Pons (tissue), 1 donor: ENCODE measurements around the gene EBF4.

Source experiments
- DNase-seq: peaks from one replicate; pipeline ENCODE4 v3.0.0-alpha.2; 2016; ENCODE audit warnings: low spot score

EBF4 gene

GRCh38 chr20:2701671-2702081 is 9.1 kb downstream of the EBF4 start:
- DNase-seq: no peak

DNA sequence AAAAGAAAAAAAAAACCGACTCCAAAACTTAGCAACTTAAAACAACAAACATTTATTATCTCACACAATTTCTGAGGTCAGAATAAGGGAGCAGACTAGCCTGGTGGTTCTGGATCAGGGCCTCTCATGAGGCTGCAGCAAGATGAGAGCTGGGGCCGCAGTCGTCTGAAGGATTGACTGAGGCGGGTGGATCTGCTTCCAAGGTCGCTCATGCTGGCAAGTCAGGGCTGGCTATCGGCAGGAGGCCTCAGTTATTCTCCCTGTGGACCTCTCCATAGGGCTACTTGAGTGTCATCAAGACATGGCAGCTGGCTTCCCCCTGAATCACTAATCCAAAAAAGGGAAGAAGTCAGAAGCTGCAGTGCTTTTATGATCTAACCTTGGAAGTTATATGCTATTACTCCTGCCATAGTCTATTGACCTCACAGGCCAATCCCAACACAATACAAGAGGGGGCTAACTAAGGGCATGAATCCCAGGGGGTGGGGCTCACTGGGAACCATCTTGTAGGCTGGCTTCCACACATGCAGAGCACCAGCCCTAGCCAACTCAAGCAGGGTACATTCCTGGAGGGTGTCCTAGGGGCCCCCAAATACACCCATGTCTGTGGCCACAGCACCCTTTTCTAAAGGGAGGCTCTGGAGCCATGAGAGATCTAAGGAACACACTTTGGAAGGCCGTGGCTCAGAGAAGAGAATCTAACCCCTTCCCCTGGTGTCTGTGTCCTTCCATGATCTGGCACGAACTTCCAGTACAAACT is 11.3 kb downstream of the EBF4 start:
- no peak for DNase-seq

DNA sequence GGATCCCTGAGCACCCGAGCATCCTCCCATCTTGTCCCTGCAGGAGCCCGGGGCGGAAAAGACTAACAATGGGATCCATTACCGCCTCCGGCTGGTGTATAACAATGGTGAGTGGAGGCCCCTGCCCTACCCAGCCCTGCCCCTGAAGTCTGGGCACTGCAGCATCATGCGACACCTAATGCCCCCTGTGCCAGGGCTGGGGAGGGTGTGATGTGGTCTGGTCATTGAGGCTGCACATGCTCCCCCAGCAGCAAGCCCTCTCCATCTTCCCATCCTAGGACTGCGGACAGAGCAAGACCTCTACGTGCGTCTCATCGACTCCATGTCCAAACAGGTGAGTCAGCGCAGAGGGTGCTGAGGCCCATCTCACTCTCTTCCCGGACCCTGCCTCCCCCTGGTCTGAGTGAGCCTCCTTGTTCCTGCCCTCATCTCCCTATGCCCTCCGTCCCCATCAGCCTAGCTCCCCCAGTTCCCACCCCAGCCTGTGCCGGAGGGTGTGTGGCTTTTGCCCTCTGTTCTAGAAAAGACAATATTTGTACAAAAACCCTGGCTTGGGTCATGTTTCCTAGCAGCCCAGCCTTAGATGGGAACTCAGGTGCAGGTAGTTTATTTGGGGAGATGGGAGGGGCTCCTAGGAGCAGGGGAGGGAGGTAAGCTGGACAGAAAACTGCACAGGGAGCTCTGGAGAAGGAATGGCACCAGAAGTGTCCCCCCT is 13.5 kb downstream of the EBF4 start:
- DNase-seq: no peak

GRCh38 chr20:2706688-2707352 is 14.2 kb downstream of the EBF4 start:
- DNase-seq: no peak

- DNase-seq: no peak
Measured at GRCh38 chr20:2707353-2708072, 14.9 kb downstream of the EBF4 start.

- DNase-seq: no peak
Measured at GRCh38 chr20:2708073-2708415, 15.5 kb downstream of the EBF4 start.

DNA sequence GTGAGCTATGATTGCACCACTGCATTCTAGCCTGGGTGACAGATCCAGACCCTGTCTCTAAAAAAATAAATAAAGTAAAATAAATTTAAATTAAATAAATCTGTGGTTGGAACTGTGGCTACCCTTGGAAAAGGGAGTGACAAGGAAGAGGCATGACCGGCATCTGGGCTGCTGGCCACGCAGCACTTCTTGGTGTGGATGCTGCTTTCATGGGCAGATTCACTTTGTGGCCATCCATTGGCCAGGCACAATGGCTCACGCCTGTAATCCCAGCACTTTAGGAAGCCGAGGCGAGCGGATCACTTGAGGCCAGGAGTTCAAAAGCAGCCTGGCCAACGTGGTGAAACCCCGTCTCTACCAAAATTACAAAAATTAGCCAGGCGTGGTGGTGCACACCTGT is 16.1 kb downstream of the EBF4 start:
- DNase-seq: no peak

- no peak for DNase-seq
Measured at GRCh38 chr20:2709205-2709981, 16.8 kb downstream of the EBF4 start.

DNA sequence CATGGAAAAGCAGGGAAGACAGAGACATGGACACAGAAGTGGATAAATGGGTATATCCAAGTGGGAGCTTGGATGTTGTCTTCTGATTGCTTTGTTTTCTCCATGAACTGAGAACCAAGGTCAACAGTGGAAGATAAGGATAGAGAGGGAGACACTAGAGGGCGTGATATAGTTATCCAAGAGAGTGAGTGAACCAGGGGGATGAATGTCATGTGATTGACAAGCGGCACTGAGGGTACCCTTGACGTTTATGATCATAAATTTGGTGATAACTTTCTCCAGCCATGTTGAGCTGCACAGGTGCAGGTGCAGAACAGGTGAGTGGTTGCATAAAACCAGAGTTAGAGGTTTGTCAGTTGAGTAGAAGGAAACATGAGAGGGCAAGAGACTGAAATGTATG is 20.7 kb downstream of the EBF4 start:
- DNase-seq: no peak

DNA sequence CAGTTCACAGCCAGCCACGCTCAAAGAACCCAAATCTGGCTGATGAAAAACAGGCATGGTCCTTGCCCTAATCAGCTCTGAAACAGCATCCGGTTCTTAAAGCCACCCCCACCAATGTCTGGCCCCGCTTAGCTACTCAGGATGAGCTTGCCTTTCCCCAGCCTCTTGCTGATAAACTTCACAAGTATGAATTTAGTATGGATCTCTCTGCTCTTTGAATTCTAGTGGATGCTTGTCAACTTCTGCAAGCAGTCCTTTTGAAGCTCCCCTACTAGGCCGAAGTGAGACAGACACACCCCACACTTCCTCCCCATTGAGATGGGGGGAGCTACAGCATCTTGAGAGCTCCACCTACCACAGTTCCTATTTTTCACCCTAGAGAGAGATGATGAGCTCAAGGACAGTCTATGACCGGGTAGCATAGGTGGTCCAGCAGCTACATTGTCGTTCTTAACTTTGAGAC is 36.7 kb downstream of the EBF4 start:
- DNase-seq: no peak

DNA sequence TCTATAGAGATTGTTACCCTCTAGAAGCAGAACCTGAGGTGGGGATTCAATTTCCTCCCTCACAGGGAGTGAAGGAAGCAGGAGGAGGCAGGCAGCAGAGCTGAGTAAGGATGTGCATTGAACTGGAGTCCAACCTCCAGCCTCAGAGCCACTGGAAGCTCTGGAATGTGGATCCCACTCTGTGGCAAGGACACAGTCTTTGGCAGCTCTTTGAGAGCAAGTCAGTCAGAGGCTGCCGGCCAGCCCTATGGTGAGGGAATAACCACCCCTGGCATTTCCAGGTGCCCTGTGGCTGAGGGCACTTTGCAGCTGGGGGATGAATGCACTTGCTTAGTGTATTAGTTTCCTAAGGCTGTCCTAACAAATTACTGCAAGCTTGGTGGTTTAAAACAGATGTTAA is 37.2 kb downstream of the EBF4 start:
- DNase-seq: no peak

DNA sequence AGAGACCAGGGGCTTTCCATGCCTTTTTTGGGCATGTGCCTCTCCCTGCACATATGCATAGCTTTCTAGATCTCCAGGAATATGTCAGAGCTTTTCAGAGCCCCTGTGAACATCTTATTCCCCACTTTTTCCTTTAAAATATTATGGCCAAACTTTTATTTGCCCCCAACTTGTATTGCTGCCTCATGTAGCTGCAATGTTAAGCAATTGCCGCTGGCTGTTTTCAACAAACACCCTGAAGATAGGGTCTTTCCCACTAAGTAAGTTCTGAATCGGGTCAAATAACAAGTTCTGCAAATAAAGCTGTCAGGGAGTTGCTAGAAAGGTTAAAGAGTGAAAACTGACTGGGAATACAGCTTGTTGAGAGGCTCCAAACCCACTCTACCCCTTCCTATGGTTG is 42.3 kb downstream of the EBF4 start:
- no peak for DNase-seq

GRCh38 chr20:2736441-2736840 is 43.9 kb downstream of the EBF4 start:
- DNase-seq: no peak

- no peak for DNase-seq
Measured at GRCh38 chr20:2738331-2739041, 45.9 kb downstream of the EBF4 start.

GRCh38 chr20:2739042-2739398 is 46.4 kb downstream of the EBF4 start:
- DNase-seq: no peak

DNA sequence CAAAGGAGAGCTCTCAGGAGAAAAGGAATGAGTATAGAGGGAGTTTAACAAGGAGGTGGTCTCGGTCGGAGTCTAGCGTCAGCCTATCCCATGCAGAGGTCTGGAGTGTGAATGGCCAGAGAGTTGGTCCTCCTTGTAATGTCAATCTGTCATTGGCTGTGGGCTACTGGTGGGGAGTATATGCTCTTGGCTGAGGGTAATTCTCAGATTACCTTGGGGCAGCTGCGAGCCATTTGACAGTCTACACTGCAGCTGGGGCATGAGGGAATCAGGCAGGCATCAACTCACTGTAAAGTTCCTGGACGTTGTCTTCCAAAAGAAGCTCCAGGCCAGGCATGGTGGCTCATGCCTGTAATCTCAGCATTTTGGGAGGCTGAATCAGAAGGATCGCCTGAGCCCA is 48.1 kb downstream of the EBF4 start:
- no peak for DNase-seq

GRCh38 chr20:2741463-2741862 is 48.9 kb downstream of the EBF4 start:
- DNase-seq: no peak

GRCh38 chr20:2741881-2742280 is 49.3 kb downstream of the EBF4 start:
- no peak for DNase-seq

DNA sequence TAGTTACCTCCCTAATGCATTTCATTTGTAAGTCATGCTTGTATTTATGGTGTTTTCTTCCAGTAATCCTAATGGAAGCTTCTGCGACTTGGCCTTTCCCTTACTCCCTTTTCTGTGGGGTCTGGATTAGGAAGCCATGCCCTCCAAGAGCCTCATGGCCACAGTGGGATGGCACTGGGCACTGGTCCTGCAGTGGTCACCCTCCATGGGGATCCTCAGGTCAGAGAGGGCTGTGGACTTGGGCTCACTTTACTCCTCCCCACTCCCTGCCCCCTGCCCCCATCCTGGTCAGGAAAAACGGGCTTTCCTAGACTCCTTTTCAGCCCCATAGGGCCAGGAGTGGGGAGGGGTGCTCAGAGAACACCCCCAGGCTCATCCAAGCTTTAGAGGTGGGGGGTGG is 49.9 kb downstream of the EBF4 start:
- DNase-seq: no peak

DNA sequence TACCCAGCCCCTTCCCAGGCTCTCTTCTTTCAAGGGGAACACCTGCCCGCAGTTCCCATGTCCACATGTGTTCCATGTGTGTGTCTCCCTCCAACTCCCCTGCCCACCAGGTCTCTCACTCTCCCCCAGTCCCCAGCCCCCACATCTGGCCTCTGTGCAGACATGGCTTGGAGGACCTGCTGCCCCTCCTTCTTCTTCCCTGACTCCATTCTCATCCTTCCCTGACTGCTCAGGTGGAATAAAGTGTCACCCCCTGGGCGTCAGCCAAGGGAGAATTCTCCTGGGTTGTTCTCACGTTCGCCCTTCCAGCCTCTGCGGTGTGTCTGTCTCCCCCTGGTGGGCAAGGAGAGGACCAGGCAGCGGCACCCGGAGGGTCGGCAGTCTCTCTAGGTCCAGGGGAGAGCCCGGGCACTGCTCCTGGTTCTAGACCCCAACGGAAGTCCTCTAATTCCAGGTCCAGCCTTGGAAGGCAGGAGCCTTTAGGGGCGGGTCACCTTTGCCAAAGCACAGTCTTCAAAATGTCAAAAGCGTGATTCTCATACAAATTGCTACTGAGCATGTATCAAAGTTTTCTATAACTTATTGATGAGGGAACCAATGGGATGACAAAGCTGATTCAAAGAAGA is 50.5 kb downstream of the EBF4 start:
- peak; percentile 36 for DNase-seq
